Left ventricle myocardium inferior (tissue), 1 donor: Measurements from ENCODE around the gene TSPEAR. TPM values are rescaled to one million over a fixed set of nuclear protein-coding genes. Genes with fewer than 3 reads are reported as not detected.
"Not testable (repeated sequence)": the region's sequence is repeated elsewhere in the genome, so short reads cannot be mapped to it uniquely, and the experiment has no call there.

Experiments
- DNase-seq: peaks from one replicate; pipeline ENCODE4 v3.0.0-alpha.2; 2020
- H3K27ac ChIP-seq: fragments of 200-600 bp; replicated peaks from 2 replicates; pipeline ENCODE4 v1.8.0; 2021
- H3K27me3 ChIP-seq: fragments of 200-600 bp; 2 replicates; pipeline ENCODE4 v1.8.0; 2021; ENCODE audit warnings: low read depth
- H3K36me3 ChIP-seq: fragments of 200-600 bp; 2 replicates; pipeline ENCODE4 v1.8.0; 2021
- H3K4me1 ChIP-seq: fragments of 200-600 bp; 2 replicates; pipeline ENCODE4 v1.8.0; 2021
- H3K4me3 ChIP-seq: fragments of 200-600 bp; 2 replicates; pipeline ENCODE4 v1.8.0; 2021; ENCODE audit warnings: mild to moderate bottlenecking, moderate library complexity
- H3K9me3 ChIP-seq: fragments of 200-600 bp; replicated peaks from 2 replicates; pipeline ENCODE4 v1.8.0; 2021
- CTCF ChIP-seq: fragments of 200-600 bp; IDR thresholded peaks from 2 replicates; pipeline ENCODE4 v1.8.0; 2021; ENCODE audit warnings: antibody characterized with exemption, mild to moderate bottlenecking, borderline replicate concordance
- intact Hi-C: fragments of 100-400 bp; cut with micrococcal nuclease; formaldehyde crosslinking; loops from one replicate; pipeline ENCODE4 v1.11.0; 2022
- total RNA-seq: library from RNA; stranded (reverse); fragmentation: NEBNext Ultra II Directional; extraction: Animal tissue kit (Norgen Biotek cat#: 25700); gene quantifications from one replicate; pipeline ENCODE4 v1.2.1, GENCODE V29; 2021
- donor health status: DM: no; HTN: yes; CAD: no; lungs with severe emphysema.

TSPEAR gene
- total RNA-seq, 1 donor from 2014 or later, result 3.3 TPM

DNA sequence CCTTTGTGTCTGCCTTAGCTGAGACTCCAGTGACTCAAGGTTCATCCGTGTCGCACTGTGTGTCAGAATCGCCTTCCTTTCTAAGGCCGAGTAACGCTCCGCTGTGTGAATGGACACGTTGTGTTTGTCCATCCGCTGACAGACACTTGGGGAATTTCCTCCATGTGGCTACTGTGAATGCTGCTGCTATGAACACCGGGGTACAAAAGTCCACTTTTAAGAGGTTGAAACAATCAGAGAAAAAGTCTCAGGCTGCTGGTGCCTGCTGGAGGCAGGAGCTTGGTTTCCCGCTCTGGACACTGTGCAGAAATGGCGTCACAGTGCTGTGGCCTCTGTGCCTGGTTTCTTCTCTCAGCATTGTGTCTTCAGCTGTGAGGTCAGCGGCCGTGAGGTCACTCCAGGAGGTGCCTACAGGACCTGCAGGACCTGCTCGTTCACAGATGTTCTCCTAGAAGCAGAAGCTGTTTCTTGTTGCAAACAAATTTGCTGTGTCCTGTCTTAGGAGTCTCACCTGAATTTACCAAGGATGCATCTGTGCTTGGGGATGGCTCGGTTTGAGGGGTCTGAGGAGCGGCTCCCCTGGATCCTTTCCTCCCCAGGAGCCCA is 205.6 kb downstream of the TSPEAR start:
- no peak for TF ChIP-seq CTCF
- H3K27ac ChIP-seq, result no peak overlapping the region
- peaks cover 11% of the 10 kb centered on the region for H3K4me1 ChIP-seq
- intact Hi-C loops, result no loop called here
- no peak overlapping the region for H3K4me3 ChIP-seq
- H3K9me3 ChIP-seq, result no peaks in the 10 kb centered on the region
- peaks cover 44% of the 10 kb centered on the region for H3K27me3 ChIP-seq
- no peaks in the 10 kb centered on the region for H3K36me3 ChIP-seq
- DNase-seq, result no peak

DNA sequence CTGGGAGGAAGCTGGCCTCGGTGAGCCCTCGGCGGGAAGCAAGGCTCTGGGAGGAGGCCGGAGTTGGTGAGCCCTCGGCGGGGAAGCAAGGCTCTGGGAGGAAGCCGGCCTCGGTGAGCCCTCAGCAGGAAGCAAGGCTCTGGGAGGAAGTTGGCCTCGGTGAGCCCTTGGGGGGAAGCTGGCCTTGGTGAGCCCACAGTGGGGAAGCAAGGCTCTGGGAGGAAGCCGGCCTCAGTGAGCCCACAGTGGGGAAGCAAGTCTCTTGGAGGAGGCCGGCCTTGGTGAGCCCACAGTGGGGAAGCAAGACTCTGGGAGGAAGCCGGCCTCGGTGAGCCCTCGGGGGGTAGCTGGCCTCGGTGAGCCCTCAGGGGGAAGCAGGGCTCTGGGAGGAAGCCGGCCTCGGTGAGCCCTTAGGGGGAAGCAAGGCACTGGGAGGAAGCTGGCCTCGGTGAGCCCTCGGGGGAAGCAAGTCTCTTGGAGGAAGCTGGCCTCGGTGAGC is 207.4 kb downstream of the TSPEAR start:
- no peak for TF ChIP-seq CTCF
- Histone ChIP-seq H3K27ac (no peak overlapping the region), H3K4me3 (no peak overlapping the region), H3K36me3 (no peaks in the 10 kb centered on the region), H3K4me1 (no peaks in the 10 kb centered on the region), H3K9me3 (no peaks in the 10 kb centered on the region), H3K27me3 (peaks cover 44% of the 10 kb centered on the region)
- DNase-seq, result no peak
- intact Hi-C loops, result no loop called here

GRCh38 chr21:44503006-44503889 is 208.1 kb downstream of the TSPEAR start:
- H3K27ac ChIP-seq, H3K4me1 ChIP-seq, H3K36me3 ChIP-seq, DNase-seq, H3K4me3 ChIP-seq, H3K9me3 ChIP-seq, intact Hi-C loops: not testable (repeated sequence)
- H3K27me3 ChIP-seq, result peaks cover 43% of the 10 kb centered on the region

DNA sequence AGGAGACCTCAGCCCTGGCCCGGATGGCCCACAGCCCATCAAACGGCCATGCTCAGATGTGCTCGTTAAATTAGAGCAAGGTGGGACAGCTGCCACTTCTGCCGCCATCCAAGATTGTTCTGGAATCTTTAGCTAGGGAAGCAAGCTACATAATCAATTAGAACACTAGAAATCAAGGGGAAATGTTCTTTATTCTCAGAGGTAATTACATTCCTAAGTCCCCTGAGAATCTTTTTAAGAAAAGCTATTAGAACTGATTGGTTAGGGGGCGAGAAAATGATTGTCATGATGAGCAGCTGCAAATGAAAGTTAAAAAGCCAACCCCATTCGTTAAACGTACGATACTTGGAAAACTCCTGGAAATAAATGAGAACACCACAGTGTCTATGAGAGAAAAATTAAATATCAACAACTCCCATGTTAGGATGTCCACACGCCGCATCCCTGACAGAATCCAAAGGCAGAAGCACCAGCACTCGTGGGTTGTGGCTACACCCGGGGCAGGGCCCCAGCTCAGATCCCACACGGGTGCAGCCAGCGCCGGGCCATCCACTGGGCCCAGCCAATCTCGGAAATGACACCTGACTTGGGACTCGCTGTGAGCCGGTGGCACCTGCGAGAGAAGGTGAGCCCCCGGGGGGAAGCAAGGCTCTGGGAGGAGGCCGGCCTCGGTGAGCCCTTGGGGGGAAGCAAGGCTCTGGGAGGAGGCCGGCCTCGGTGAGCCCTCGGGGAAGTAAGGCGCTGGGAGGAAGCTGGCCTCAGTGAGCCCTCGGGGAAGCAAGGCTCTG is 209.0 kb downstream of the TSPEAR start:
- DNase-seq, result no peak
- no peak for TF ChIP-seq CTCF
- Histone ChIP-seq H3K27me3 (peaks cover 39% of the 10 kb centered on the region), H3K36me3 (no peaks in the 10 kb centered on the region), H3K27ac (no peak overlapping the region), H3K9me3 (no peaks in the 10 kb centered on the region), H3K4me3 (no peak overlapping the region), H3K4me1 (peaks cover 10% of the 10 kb centered on the region)
- intact Hi-C loops, result no loop called here

DNA sequence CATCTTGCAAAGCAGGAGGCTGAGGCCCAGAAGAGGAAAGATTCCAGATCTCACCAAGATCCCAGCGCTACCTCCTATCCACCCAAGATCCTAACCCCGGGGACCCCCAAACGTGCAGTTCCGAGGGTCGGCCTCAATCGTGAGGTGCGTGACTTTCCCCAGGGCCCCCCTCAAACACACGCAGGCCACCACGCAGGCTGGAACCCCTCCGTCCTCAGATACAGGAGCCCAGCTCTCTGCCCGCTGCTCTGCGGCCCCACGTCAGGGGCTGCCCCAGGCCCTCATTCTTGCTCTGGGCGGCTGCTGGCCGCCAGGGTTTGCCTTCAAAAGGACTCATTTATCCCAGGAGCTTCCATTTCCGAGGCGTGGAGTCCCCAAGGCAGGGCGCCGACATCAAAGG is 211.3 kb downstream of the TSPEAR start:
- Histone ChIP-seq H3K4me3 (no peak overlapping the region), H3K9me3 (no peaks in the 10 kb centered on the region), H3K27ac (no peak overlapping the region), H3K36me3 (no peaks in the 10 kb centered on the region), H3K4me1 (peaks cover 31% of the 10 kb centered on the region), H3K27me3 (peaks cover 29% of the 10 kb centered on the region)
- intact Hi-C loops, result no loop called here
- DNase-seq, result no peak
- no peak for TF ChIP-seq CTCF
